Measurements from ENCODE around the gene NKX1-2. TPM values are rescaled to one million over a fixed set of nuclear protein-coding genes. Genes with fewer than 3 reads are reported as not detected.

Gene NKX1-2
- total RNA-seq, 2 experiments from 2014 or later, result not detected

- H3K36me3 Mint-ChIP-seq (ENCODE audit: low read depth), result no peaks in the 10 kb centered on the region
- no peak for TF ChIP-seq CTCF (IDR thresholded peaks at IDR 0.05)
- ChIA-PET CTCF (interaction anchor here (1.0 to 1.4 kb wide), 5 partner anchors 9 to 31 kb away, joined by 3 to 6 read pairs (median 3); no protein-coding TSS in a partner anchor), POLR2A (interaction anchor here (1.0 to 2.5 kb wide), 2 partner anchors 15 to 43 kb away, joined by 4 to 10 read pairs; partner anchors contain the start of gene LHPP)
- H3K27ac Mint-ChIP-seq, result peak overlapping the region; percentile 42
- H3K27me3 Mint-ChIP-seq, result peaks cover 2% of the 10 kb centered on the region
- H3K9me3 Mint-ChIP-seq, result no peaks in the 10 kb centered on the region
- intact Hi-C loops (cut with micrococcal nuclease), result no loop called here
- peak; percentile 35 for ATAC-seq
- H3K4me1 Mint-ChIP-seq (ENCODE audit: low read depth), result peaks cover 16% of the 10 kb centered on the region
- DNase-seq, result peak; percentile 61
- H3K4me3 Mint-ChIP-seq, result peak overlapping the region; percentile 81
Observed at GRCh38 chr10:124417895-124418725, 31.7 kb downstream of the NKX1-2 start.

GRCh38 chr10:124416733-124417132, 33.1 kb downstream of the NKX1-2 start:
- H3K9me3 Mint-ChIP-seq, result no peaks in the 10 kb centered on the region
- peak overlapping the region; percentile 27 for H3K4me3 Mint-ChIP-seq
- peaks cover 16% of the 10 kb centered on the region for H3K4me1 Mint-ChIP-seq (ENCODE audit: low read depth)

GRCh38 chr10:124415210-124415609, 34.6 kb downstream of the NKX1-2 start:
- Mint-ChIP-seq H3K27me3 (peaks cover under 1% of the 10 kb centered on the region), H3K4me3 (no peak overlapping the region), H3K4me1 (ENCODE audit: low read depth) (peaks cover 16% of the 10 kb centered on the region), H3K27ac (no peak overlapping the region), H3K36me3 (ENCODE audit: low read depth) (peaks cover 8% of the 10 kb centered on the region), H3K9me3 (no peaks in the 10 kb centered on the region)
- ATAC-seq (no peak), DNase-seq (no peak)
- intact Hi-C loops (cut with micrococcal nuclease), result no loop called here
- POLR2A ChIA-PET, result no interaction called here
- CTCF ChIA-PET, result interaction anchor here (4.2 to 4.8 kb wide), 2 partner anchors 11 to 25 kb away, joined by 27 to 45 read pairs; no protein-coding TSS in a partner anchor
- TF ChIP-seq CTCF (IDR thresholded peaks at IDR 0.05), result no peak

More at GRCh38 chr10:124416733-124417132, 33.1 kb downstream of the NKX1-2 start:
- H3K27me3 Mint-ChIP-seq, result peaks cover 2% of the 10 kb centered on the region
- DNase-seq, result no peak
- ATAC-seq, result no peak
- POLR2A ChIA-PET, result interaction anchor here (2.5 kb wide), 1 partner anchor 45 kb away, joined by 10 read pairs; the partner anchor contains the start of gene LHPP
- intact Hi-C loops (cut with micrococcal nuclease), result no loop called here
- no peak overlapping the region for H3K27ac Mint-ChIP-seq
- H3K36me3 Mint-ChIP-seq (ENCODE audit: low read depth), result peaks cover 5% of the 10 kb centered on the region
- no peak for TF ChIP-seq CTCF (IDR thresholded peaks at IDR 0.05)
- CTCF ChIA-PET, result interaction anchor here (1.0 to 1.4 kb wide), 3 partner anchors 8 to 21 kb away, joined by 3 to 5 read pairs (median 3); no protein-coding TSS in a partner anchor

GRCh38 chr10:124414076-124414475, 35.8 kb downstream of the NKX1-2 start:
- ChIA-PET POLR2A (no interaction called here), CTCF (interaction anchor here (0.6 to 4.8 kb wide), 5 partner anchors 10 to 419 kb away, joined by 3 to 45 read pairs (median 4); no protein-coding TSS in a partner anchor)
- Mint-ChIP-seq H3K4me1 (ENCODE audit: low read depth) (peaks cover 13% of the 10 kb centered on the region), H3K27me3 (no peaks in the 10 kb centered on the region), H3K36me3 (ENCODE audit: low read depth) (peaks cover 13% of the 10 kb centered on the region), H3K4me3 (no peak overlapping the region), H3K9me3 (no peaks in the 10 kb centered on the region), H3K27ac (no peak overlapping the region)
- no peak for ATAC-seq
- no peak for DNase-seq
- intact Hi-C loops (cut with micrococcal nuclease), result no loop called here
- TF ChIP-seq CTCF (IDR thresholded peaks at IDR 0.05), result no peak

- DNase-seq (no peak), ATAC-seq (no peak)
- CTCF ChIA-PET, result interaction anchor here (2.0 kb wide), 1 partner anchor 21 kb away, joined by 7 read pairs; no protein-coding TSS in a partner anchor
- Mint-ChIP-seq H3K27ac (no peak overlapping the region), H3K36me3 (ENCODE audit: low read depth) (peaks cover 20% of the 10 kb centered on the region), H3K9me3 (no peaks in the 10 kb centered on the region), H3K27me3 (no peaks in the 10 kb centered on the region), H3K4me3 (no peak overlapping the region), H3K4me1 (ENCODE audit: low read depth) (no peaks in the 10 kb centered on the region)
- no peak for TF ChIP-seq CTCF (IDR thresholded peaks at IDR 0.05)
- POLR2A ChIA-PET, result no interaction called here
- intact Hi-C loops (cut with micrococcal nuclease), result no loop called here
Observed at GRCh38 chr10:124409696-124410095, 40.1 kb downstream of the NKX1-2 start.
